NCI-H345 (cell line): ENCODE data around the gene DLL1.

ENCODE experiments used
- DNase-seq: peaks from one replicate; lab custom pipeline; 2025; lab: John Stamatoyannopoulos, UW

The DLL1 gene

DNA sequence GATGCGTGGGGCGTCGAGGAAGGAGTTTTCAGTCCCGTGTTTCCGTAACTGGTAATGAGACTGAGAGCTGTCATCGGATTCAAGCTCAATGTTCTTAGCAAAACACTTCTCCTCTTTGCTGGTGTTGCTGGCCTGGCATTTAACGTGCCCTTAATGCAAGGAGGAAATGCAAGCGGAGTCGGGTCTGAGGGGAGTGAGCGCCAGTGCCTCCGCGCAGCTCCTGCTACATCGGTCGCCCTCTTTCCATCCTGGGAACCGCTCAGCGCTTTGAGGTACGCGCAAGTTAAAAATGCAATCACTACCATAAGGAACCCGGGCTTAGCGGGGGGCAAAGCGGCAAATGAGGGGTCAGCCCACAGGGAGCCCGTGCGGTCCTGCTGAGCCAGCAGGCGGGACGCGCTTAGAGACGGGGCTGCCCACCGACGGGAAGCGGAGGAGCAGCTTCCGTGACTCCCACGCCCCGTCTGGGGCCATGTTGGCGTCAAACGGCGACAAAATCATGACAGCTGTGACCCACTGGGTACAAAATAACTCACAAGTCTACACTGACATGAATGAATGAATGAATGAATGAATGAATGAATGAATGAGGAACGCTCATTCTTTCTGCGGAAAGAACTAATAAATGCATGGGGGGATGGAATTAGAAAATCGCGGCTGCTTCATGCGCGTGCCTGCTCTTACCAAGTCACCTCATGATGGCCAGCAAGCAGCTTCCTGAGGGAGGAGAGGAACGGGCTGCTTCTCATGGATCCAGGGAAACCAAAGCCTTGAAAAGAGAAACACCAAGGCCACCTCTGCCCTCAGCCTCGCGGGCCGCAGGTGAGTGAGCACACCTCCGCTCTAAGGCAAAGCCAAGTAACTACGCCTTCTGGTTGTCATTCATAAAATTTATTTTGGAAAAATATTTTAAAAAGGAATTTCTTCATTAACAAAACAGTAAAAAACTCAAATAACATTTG lies 9.3 kb downstream of the DLL1 start:
- DNase-seq: no peak

DNA sequence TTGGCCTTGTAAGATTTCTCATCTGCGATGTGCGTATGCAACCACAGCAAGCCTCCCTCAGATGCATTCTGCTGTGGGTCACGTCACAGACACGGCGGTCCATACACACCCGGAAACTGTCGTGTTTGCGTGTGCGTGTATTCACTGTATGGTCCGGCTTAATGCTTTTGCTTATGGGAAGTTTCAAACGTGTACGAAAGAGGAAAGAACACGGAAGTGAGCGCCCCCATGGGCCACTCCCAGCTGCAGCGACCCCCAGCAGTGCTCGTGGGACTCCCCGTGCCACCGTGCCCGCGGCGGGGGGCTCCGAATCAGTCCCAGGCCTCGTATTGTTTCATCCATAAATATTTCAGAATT lies 10.2 kb downstream of the DLL1 start:
- no peak for DNase-seq

DNA sequence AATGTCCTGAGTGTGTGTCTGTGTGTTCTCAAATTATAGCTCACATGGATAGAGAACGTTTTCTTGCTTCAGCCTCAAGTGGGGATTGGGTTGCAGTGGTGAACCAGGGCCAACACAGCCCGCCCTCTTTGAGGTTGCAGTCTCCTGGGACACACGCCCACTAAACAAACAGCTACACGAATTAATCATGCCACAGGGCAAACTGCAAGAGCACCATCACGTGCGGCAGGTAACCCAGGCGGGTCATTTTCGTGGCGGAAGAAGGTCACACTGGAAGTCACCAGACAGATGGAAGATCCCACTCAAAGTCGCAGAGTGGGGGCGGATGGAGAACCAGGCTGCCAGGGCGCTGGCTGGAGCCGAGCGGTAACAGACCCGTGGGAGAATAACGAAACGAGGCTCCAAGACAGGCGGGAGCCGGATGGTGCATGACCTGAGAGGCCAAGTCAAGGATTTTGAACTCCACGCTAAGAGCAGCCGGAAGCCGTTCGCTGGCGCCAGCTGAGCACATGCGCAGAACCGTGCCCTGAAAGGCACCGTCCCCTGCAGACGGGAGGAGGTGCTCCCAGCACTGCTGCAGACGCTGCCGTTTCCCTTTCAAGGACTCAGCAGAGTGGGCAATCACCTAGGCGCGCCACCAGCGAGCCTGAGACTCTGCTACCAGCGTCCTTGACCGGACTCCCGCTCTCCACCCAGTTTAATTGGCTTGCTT lies 10.7 kb downstream of the DLL1 start:
- peak; percentile 87 for DNase-seq

DNA sequence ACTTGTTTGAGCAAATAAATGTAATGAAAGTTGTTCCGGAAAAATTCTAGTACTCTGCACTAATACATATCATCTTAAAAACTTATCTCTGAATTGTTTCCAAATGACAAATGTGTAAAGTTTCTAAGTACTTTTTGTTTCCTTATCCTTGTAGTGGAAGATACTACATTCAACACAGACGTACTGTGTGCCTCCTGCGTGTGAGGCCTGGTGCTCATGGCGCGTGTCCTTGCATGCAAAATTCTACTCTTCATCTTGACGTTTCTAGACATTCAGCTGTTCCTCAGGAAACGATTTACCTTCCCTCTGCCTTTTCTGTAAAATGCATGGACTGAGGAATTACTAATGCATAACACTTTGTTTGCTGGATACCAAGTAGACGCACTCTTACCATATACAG lies 11.5 kb downstream of the DLL1 start:
- DNase-seq: no peak

DNA sequence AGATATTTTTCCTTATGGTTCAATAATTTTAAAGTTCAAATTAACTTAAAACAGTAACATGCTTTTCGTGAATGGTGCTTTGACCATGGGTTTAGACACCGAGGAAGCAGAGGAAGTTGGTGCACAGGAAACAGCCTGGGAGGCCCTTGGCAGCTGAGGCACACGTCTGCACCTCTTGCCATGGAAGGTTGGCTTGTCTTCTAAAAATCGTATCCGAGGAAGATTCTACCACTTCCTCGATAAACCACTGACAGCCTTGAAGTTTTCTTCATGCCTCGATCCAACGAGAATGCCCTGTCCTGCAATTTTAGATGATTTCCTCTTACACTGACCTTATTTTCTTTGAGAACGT lies 12.2 kb downstream of the DLL1 start:
- DNase-seq: no peak

DNA sequence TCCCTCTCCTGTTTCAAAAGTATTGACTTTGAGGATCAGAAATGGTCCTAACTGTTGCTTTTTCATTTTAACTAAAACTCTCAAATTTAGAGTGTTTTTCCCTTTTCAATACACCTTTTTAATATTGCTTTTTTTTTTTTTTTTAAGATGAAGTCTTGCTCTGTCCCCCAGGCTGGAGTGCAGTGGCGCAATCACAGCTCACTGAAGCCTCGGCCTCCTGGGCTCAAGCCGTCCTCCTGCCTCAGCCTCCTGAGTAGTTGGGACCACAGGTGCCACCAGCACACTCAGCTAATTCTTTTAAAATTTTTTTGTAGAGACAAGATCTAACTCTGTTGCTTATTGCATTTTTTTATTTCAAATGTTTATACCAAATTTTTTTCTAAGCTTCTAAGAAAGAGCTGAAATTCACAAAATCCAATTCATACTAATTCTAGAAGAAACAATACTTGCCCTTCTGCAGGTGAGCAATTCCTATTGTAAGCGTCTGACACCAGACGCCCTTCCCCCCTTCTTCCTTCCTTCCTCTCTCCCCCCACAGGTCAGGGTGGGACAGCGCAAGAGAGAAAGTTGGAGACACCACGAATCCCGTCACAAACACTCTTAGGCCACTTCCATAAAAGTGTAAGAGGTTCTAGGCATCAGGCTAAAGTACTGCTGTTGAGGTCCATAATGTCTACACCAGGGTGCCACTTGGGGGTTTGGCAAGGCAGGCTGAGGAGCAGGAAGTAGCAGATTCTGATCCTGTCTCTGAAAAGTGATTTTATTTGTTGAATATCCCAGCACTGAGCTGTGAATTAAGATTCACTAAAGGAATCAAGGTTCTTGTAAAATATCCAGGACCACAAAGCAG lies 12.8 kb downstream of the DLL1 start:
- DNase-seq: no peak

DNA sequence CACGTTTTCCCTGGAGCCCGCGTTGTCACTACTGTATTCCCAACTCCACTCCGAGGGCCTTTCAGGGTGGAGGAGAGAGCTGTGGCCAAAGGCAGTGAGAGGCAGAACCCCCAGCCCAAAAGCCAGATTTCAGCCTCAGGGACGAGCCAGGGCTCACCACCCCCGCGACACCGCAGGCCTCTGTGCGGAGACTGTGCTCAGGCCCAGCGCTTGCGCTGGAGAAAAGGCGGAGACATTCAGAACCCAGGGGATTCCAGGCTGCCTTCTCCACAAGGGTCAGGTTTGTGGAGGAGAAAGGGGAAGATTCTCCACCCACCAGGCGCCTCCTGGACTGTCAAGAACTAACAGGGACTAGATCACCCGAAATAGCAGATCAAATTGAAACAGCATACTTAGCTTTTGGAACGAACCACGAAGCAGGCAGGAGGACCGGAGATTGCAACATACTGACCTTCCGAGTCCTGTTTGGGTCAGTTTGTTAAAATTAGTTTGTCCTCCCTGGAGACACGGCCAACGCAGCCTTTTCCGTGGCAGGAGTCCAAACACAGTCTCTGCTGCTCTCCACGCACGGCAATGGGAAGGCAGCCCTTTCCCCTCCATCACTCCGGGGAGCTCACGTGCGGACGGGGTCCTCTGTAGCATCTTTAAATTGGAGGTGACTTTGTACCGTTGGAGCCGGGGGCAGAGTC lies 14.4 kb downstream of the DLL1 start:
- DNase-seq: no peak

DNA sequence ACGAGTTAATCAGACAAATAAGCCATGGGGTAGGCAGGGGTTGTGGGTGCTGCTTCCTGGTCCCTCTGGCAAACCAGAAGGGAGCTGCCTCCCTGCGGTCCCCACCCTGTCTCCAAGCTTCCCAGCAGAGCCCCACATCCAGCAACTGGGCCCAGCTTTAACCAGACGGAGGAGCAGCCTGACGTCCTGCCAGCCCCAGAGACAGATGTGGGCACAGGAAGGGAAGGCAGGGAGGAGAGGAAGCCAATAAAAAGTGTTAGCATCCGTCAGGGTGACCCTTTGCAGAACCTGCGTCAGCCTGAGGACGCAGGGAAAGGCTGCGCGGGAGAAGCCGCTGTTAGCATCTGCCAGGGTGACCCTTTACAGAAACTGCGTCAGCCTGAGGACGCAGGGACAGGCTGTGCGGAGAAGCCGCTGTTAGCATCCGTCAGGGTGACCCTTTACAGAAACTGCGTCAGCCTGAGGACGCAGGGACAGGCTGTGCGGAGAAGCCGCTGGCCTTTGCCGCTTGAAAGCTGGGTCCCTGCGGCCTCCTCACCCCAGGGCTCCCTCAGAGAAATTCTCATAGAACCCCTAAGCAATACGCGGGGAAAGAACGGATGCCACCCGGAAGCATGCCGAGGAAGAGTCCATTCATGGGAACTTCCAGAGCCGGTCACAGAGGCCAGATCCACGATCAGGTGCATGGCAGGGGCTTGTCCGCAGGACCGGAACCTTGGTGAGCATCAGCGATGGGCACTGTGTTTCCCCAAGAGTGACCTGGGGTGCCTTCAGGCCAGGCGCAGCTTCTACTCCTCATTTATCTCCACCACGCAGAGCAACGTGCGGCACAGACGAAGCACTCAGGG lies 15.9 kb downstream of the DLL1 start:
- DNase-seq: no peak

DNA sequence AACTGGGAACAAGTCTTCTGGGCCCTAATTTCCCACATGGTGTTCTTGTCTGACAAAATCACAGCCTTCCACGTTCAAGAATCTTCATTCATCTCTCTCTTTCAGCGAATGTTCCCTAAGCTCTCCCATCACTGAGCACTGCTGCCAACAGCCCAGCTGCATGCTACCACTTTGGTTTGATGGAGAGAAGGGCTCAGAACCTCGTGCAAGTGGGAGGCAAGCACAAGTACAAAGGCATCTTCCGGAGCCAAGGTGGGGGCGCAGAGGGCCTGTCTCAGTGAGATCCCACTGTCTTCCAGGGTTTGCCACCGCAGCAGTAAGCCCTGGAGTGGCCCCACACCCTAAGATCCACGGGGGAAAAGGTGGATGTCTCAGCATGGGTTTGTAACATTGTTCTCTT lies 17.2 kb downstream of the DLL1 start:
- DNase-seq: no peak

DNA sequence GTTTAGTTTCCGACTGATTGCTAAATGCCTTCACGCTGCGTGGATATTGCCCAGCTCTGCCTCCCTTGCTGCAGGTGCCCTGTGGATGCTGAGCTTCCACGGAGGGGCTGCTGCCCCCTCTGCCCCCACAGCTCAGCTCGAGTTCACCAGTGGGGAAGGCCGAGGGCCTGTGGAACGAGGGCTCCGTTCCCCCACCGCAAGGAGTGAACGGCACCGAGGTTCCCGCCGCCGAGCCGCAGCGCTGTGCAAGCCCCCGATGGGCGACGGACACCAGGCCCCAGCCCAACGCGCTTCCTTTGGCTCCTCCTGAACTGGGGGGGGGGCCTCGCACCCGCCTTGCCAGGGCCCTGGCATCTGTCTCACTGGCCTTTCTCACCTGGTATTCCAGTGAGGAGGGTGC lies 17.7 kb downstream of the DLL1 start:
- DNase-seq: no peak

DNA sequence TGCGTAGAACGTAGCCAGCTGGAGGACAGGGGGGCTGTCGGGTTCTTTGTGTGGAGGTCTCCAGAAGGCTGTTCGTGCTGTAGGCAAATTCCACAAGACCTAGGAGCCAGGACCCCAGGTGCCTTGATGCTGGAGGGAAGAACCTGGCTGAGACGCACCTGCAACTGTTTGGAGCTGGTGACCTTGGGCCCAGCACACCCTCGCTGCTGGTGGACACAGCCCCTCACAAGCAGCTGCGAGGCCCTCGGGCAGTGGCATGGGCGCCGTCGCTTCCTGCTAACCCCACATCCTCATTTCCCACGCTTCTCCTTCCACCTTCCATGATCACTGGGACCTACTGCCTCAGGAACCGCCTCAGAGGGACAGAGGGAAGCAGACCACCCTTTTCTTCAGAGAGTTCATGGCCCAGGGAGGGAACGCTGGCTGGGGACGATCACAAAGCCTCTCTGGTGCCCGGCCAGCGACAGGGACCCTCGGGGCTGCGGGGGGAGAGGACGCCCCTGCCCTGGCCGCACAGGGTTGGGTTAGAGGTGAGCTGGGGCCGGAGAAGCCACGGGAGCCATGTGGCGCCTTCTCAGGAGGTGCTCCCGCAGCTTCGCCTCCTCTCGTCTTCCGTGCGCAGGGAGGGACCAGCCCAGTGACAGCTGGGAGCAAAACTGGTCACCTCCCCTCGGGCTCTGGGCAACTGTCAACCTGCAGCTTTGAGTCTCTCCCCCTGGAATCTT lies 18.4 kb downstream of the DLL1 start:
- DNase-seq: no peak

DNA sequence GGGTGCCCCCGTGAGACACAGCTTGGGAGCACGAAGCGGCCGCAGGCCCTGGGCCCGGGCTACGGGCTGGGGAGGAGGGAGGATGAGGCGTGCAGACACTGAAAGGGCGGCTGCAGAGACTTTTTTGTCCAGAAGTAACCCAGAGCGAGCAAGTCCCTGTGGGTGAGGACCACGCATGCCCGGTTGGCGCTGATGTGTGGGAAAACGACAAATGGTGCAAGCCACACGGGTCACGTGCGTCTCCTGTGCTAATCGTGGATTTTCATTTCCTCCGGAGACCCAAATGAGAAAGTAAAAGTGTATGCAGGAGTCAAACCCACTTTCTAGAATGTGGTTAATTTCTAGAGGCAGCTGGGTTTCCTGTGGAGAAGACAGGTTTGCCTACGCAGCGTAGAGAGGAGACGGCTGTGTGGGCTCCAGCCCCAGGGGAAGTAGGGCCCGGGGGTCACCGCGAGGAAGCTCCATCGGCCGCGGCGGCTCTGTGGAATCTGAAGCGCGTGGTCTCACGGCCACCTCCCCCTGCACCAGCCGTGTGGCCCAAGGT lies 19.0 kb downstream of the DLL1 start:
- no peak for DNase-seq

DNA sequence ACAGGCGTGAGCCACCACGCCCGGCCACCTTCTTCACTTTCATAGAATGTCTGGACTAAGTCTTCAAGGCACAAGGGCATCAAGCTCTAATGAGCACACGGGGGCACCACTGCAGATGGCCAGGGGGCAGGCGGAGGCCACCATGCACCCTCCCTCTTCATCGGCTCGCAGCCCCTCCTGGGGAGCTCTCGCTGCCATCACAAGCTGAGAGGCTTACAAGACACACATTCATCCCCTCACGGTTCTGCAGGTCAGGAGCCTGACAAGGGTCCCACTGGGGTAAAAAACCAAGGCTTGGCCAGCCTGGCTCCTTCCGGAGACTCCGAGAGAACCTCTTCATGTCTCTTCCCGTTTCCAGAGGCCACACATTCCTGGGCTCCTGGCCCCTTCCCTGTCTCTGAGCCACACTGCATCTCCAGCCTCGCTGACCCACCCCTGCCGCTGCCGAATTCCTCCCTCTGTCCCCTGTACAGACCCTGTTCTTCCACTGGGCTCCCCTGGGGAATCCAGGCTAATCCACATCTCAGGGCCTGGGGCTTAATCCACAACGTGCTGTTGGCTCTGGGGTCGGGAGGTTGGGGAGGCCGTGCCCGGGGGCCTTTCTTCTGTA lies 19.8 kb downstream of the DLL1 start:
- DNase-seq: no peak

DNA sequence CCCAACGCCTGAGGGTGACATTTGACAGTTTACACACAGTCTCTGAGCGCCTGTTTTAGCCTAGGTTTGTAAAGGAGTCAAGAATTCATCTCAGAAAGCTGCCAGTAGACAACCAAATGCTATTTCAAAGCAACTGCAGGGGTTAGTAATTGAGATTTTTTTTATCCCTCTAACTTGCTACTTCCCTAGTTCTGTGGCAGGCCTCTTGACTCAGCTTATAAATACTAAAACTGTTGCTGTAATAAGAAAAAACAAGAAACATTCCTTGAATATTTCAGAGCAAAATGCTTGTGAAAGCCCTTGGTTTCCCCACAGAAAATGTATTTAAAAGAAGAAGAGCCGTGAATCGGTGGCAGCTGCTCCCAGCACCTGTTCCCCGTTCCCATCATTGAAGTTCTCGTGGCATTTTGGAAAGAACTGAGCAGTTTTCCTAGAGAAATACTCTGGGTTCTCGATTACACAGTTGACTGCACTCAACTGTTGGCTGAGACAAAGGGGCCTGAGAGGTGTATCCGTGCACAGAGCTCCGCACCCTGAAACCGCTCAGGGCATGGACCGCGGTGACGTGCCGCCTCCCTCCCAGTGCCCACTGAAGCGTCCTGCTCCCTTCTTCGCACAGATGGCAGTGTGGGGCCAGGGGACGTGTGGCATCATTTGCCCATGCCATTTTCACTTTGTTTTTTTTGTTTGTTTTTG lies 20.9 kb downstream of the DLL1 start:
- peak; percentile 41 for DNase-seq

DNA sequence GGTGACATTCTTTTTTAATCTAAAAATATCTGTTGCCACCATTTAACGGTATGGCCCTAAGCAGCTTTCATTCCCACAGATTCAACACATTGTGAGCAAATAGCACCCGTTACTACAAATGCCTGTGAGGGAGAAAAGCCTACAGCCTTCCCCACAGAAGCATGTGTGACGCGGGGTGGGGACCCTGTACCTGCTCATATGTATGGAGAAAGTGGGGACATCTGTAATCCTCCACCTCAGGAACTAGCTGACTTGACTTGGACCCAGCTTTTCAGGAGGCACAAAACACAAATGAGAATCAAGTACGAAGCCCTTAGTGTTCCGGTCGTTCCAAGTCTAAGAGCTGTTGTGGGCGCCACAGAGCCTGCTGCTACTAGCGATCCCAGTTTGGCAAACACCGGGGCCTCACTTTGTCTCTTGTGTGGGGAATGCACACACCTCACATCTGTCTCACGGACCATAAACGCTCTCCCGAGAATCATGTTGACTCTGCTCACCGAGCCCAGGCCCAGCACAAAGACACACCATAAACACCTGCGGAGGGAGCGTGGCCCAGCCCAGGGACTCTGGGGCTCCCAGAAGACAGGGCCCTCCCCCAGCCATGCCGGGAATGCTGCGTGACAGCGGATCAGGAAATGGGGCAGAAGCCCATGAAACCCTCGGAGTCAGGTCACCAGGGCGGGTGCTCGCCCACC lies 21.6 kb downstream of the DLL1 start:
- DNase-seq: peak; percentile 97

DNA sequence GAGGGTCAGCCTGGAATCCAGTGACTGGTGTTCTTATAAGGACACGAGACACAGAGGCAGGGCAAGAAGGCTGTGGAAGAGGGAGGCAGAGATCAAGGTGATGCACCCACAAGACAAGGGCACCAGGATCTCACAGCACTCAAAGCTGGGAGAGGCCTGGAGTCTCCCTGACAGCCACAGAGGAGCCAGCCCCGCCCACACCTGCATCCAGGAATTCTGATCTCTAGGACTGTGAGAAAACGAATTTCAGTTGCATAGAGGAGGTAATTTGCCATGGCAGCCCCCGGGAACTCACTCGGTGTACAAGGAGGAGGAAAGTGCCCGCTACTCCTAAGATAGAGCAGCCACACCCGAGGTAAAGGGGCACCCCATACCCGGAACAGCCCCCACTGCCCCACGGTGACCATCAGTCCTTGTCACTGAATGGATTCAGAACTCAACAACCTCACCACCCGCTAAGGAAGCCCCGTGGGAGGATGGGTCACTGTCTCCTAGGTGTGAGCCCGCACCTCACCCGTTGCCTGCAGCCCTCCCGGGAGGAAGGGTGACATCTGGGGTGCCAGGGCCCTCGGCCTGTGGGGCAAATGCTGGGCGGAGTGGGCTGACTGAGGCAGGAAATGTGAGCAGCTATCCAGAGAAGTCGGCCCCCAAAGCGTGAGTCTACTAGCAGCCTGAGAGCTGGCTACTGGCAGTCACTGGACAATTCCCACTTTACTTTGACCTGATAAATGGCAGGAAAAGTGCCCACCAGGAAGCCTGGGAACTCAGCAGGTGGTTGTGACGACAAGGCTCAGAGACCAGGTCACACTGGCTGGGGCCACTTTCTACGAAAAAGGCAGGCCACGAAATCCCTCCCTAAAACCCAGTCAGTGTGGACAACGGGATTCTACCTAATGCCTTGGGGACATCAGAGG lies 22.4 kb downstream of the DLL1 start:
- DNase-seq: no peak

DNA sequence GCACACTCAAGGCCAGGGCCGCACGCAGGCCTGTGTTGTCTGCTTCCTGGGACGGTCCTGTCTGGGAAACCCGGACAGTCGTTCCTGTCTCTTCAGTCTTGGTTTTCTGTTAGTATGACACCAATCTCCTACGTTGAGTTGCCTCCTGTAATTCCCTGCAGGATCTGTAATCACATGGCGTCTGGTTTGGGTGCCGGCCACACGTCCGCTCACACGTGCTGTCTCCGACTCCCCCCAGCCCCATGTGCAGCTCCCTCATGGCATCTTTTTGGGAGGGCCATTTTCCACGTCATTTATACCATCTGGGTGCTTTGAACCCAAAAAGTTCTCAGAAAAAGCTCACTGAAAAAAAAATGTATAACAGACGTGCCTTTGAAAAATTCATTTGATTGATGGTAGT lies 23.2 kb downstream of the DLL1 start:
- no peak for DNase-seq
